ENCODE measurements around the gene OR8B12.
A peak's percentile ranks its signal among the peaks of the same experiment; 100 is the strongest.

OR8B12 gene

DNA sequence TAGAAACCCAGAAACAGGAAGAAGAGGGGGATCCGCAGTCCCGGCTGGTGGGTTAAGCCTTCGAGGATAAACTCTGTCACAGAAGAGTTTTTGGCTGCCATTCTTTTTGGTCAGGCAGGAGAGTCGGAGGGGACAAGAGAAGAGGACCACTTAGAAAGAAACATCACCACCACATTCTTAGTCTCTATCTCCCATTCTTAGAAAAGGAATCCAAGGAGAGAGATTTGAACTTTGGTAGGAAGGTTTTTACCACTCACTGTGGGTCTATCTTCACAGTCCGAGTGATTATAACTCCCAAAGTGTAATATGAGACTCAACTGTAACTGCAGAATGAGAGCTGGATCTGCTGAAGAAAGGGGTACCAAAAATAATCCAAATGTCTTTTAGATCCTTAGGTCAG, at the start of gene OR8B12:
Gene OR8B12 (minus strand): TSS at position 101 of the 400 bp plus-strand sequence. CDS start 0 bp downstream, at position 101.
- DNase-seq (ENCODE audit: low read depth): no peak

- no peak for DNase-seq (ENCODE audit: low read depth)
Measured at GRCh38 chr11:124592627-124593026, 49.2 kb upstream of the OR8B12 start.

DNA sequence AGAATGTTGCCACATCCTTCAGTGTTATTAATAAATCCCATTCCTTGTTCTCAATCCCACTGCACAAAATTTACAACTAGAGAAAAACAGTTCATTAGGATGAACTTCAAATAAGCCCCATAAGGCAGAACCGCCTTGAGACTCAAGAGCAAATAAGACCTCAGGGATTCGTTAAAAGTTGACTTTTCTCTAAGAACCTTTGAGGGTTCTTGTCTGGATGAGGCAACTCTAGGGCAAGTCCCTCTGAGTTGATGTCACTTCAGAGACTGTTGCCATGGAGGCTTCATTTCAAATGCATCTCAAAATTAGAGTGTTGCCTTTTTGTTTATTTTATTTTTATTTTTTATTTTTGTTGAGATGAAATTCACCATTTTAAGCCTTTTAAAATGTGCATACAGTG, 48.0 kb upstream of the OR8B12 start:
- DNase-seq (ENCODE audit: low read depth): no peak

DNA sequence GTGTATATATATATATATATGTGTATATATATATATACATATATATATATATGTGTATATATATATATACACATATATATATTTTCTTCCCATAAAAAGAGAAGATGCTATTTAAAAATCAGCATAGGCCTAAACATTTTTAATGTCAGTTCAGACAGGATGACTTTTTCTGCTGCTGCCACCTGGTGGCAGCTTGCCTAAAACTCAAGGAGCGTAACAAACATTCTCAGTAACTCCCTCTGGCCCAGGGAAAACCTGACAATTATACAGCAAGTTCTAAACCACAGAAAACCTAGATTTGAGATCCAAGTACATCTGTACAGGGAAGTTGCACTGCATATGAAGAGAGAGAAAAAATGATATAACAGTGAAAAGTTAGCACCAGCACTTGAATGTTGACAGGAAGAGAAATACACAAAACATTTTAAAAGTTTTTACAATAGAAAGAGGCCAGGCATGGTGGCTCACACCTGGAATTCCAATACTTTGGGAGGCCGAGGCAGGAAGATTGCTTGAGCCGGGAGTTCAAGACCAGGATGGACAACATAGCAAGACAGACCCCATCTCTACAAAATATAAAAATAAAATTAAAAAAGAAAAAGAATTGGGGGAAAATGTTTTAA, 42.9 kb upstream of the OR8B12 start:
- DNase-seq (ENCODE audit: low read depth): peak; percentile 28

- no peak for DNase-seq (ENCODE audit: low read depth)
Measured at GRCh38 chr11:124584681-124585372, 41.4 kb upstream of the OR8B12 start.

- no peak for DNase-seq (ENCODE audit: low read depth)
Measured at GRCh38 chr11:124583781-124584180, 40.3 kb upstream of the OR8B12 start.

DNA sequence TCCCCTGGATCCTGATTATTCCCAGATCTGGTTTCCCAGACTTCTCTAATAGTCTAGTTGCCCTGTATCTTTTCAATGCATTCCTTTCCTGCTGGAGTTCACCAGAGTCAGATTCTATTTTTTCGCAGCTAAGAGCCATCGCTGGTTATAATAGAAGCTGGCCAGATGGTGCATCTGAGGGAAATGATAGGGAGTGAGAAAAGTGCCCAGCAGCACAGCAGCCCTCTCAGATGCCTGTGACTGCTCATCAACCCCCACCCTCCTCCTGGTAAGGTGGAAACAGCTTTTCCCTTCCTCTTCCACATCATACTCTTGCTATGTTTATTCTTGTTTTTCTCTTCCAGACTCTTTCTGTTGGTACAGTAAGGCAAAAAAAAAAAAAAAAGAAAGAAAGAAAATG, 39.1 kb upstream of the OR8B12 start:
- no peak for DNase-seq (ENCODE audit: low read depth)

DNA sequence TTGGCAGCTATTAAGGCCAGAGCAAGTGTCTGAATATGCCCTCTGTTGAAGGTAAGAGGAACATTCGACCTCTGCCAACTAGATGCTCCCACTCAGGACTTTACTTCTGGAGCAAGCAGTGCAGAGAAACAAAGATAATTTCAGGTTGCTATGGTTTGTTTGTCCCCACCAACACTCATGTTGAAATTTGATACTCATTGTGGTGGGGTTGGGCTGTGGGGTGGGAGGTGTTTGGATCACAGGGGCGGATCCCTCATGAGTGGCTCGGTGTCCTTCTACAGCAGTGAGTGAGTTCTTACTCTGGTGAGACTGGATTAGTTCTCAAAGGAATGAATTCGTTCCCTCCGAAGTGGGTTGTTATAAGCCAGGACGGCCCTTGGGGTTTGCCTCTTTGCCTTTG, 38.4 kb upstream of the OR8B12 start:
- no peak for DNase-seq (ENCODE audit: low read depth)

DNA sequence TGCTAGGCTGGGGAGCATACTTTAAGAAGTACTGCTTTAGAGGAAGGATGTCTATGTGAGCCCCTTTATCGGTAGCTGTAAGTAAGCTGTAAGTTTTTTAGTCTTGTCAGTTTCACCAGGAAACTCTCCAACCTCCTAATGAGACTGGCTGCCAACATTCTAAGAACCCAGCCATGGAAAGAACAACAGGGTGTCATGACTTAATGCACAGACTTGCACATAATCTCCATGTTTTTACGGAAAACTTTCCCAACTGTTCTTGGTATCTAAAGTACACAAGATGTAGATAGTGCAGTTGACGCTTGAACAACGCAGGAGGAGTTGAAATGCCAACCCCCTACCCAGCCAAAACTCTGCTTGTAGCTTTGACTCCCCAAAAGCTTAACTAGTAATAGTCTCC, 35.3 kb upstream of the OR8B12 start:
- no peak for DNase-seq (ENCODE audit: low read depth)

DNA sequence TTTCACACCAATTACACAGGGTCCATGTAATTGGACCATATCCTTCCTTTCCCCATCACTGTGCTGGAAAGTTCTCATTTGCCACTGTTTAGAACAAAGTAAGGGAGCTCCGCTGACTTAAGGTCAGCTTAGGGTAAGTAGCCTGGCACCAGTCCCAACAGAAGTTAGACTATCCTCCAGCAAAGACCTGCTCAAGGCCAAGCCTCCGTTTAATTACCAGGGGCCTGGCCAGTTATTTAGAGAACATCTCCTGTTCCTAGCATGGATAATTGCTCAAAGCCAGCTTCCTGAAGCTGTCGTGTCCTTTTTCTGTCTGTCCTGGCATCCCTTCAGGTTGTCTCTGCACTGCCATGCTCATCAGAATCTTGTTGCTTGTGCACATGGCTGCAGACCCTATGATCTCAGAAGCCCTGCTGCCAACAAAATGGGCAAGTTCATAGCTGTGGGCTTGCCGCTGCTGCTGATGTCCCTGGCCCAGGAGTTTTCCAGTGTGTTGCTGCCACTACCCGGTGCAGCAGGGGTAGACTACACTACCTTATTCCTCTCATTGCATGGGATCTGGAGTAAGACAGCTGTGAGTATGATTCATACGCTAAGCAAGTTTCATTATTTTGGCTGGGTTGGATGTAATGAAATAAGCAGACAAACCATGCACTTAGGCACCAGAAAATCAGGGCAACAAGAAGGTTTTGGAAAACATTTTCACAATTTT, 34.4 kb upstream of the OR8B12 start:
- DNase-seq (ENCODE audit: low read depth): no peak

DNA sequence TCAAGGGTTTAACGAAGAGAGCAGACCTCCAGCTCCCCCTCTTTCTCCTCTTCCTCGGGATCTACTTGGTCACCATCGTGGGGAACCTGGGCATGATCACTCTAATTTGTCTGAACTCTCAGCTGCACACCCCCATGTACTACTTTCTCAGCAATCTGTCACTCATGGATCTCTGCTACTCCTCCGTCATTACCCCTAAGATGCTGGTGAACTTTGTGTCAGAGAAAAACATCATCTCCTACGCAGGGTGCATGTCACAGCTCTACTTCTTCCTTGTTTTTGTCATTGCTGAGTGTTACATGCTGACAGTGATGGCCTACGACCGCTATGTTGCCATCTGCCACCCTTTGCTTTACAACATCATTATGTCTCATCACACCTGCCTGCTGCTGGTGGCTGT, 26.7 kb upstream of the OR8B12 start:
- no peak for DNase-seq (ENCODE audit: low read depth)

DNA sequence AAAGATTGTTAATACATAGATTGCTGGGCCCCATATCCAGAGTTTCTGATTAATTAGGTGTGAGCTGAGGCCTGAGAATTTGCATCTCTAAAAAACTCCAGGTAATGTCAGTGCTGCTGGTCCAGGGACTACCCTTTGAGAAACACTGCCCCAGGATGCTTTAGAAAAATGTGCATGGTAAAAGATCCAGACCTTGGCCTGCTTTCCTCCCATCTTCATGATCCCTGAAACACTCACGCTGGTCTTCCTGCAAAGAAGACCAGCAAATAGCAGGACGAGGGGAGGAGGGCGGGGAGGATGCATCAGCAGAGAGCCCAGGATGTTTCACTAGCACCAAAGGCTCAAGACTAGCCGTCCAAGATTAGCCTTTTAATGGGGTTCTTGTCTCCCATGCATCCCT, 26.2 kb upstream of the OR8B12 start, which contains the start of gene OR8A1:
Gene OR8A1 (plus strand): TSS at position 301 of the 400 bp plus-strand sequence. CDS start 123 bp downstream, outside the sequence.
- no peak for DNase-seq (ENCODE audit: low read depth)

GRCh38 chr11:124556828-124557227, 13.4 kb upstream of the OR8B12 start:
- no peak for DNase-seq (ENCODE audit: low read depth)

- DNase-seq (ENCODE audit: low read depth): no peak
Measured at GRCh38 chr11:124551987-124552386, 8.5 kb upstream of the OR8B12 start.

DNA sequence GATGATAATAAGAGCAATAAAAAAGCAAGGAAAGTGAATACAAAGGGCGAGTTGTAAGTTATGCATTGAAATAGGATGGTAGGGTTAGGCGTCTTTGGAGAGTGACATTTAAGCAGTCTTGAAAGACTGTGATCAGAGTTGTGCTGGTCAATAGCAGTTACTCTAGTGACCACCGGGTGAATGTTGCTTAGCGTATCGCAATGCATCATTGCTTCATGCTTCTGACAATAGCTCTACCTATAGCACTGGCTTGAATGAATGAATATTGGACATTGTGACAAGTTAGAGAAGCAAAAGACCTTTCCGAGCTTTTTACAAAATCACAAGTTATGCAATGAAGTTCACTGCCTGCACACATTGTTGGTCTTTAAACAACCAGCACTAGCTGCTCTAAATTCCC, 7.7 kb upstream of the OR8B12 start:
- DNase-seq (ENCODE audit: low read depth): no peak

DNA sequence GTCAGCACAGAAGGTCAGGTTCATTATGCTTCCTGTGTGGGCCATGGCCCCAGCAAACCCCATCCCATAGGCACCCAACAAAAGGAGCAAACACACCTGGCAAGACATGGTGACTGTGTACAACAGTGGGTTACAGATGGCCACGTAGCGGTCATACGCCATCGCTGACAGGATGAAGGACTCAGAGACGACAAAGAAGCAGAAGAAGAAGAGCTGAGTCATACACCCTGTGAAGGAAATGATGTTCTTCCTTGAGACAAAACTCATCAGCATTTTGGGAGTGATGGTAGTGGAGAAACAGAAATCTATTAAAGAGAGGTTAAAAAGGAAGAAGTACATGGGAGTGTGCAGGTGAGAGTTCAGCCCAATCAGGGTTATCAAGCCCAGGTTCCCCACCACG, 309 bp downstream of the OR8B12 start:
- no peak for DNase-seq (ENCODE audit: low read depth)

DNA sequence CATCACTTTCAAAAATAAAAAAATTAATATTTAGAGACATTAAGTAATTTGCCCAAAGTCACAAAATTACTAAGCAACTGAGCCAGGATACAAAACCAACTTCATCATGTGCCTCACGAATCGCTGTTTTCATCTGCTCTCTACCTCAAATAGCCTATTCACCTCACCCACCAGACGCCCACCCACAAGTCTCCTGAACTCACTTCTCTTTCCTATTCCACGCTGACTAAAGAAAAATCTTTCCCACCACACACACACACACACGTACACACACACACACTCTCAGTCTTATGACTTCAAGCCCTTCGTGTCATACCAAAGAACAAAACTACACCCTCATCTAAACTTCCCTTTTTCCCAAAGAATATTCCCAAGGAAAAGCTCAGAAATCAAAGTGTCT, 2.2 kb downstream of the OR8B12 start:
- DNase-seq (ENCODE audit: low read depth): no peak

DNA sequence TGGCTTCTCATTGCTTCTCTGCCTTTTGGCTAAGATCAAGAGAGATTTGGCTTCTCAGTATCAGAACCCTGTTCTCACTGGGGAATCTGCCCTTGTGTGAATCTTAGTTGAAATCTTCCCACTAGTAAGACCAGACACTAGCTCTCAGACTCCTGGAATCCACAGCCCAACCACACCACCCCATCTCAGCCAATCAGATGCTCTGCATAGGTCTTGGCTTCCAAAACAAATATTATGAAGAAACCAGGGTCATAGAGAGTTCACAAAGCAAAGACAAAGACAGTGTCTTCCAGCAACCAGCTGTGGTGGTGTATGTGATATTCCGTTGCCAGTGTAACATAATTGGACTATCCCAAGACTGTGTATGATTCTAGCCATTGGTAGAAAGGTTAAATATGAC, 5.4 kb downstream of the OR8B12 start:
- DNase-seq (ENCODE audit: low read depth): no peak

DNA sequence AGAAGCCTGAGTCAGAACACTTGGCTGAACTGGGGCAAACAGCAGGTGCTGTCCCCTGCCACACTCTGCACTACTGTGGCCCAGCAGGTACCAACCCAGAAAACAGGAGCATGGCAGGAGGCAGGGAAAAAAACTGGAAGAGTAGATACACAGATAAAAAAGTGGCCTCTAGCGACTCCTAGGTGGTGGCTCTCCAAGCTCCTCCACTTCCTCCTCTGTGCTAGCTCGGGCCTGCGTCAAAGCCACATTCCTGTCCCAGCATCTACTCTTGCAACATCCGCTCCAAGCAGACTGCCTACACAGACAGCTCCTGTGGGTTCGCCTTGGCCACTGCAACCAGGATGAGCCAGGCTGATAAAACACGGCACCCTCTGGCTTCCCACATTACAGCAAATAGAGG, 6.9 kb downstream of the OR8B12 start:
- no peak for DNase-seq (ENCODE audit: low read depth)

DNA sequence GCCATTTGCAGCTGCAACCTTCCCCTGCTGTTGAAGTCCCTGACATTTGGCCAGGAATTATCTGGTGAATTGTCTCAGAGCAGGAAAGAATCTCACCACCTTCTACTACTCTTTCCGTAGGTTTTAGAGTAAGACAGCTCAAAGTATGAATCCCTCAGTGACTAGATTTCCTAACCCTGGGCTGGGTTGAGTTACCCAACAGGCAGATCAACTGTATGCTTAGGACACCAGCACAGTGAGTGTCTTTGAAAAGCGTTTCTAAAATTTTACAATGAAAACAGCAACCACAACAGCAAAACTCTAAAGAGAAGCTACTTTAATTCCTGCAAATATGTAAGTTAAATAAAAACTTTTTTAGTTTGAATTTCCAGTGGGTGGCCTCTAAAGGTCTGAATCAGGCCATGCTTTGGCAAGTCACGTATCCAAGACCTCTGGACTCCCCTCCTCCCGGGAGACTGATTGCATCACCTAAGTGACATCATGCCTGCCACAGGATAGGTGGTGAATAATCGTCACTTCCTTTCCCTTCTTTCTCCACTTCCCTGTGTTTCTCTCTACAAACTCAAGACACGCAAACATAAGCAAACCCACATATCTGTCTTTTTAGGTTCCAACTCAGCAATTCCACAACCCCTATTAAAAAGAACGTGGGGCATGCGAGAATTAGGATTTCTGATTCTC, 7.8 kb downstream of the OR8B12 start:
- DNase-seq (ENCODE audit: low read depth): no peak

DNA sequence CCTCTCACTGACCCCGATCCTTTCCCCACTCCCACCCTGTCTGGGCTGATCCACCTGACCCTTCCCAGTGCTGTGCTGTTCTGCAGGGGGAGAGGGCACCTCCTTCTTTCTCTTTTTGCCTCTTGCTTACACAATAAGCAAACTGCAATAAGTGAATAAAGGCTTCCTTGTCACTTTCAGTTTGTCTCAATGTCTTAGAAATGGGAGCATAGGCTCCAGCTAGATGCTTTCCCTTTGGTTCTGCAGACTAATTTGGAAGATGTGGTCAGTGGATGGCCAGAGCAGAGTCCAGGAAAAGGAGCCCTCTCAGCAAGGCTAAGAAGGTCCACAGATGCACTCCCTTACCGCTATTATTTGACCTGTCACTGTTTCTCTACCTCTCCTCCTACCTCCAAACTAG, 9.4 kb downstream of the OR8B12 start:
- DNase-seq (ENCODE audit: low read depth): no peak

DNA sequence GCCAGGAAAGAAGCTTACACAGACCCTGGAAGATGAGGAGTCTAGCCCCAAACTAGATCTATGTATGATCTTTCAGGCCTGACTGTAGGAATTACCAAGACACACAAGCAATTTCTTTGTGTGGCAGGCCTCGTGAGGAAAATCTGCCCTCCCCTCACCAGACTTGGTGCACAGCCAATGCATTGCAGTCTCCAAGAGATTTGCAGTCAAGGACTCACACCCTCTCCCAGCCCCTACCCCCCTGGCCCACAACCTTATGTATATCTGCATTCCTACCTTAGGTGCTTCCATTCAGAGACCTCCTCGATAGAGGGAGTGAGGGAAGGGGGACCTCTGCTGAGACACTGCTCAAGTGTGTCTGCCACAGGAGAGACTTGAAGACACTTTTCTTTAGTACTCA, 9.8 kb downstream of the OR8B12 start:
- DNase-seq (ENCODE audit: low read depth): no peak

- DNase-seq (ENCODE audit: low read depth): no peak
Measured at GRCh38 chr11:124520550-124520854, 23.0 kb downstream of the OR8B12 start.
